ENCODE measurements around the gene LRRC37A. TPM values are rescaled to one million over a fixed set of nuclear protein-coding genes. Genes with fewer than 3 reads are reported as not detected.
"Not testable (repeated sequence)": the region's sequence is repeated elsewhere in the genome, so short reads cannot be mapped to it uniquely, and the experiment has no call there.

The LRRC37A gene
- 1 to 10 TPM in 1 of 2 donors, under 1 TPM in 1; 0.85 to 2.1 TPM for total RNA-seq

- intact Hi-C loops (cut with DNase I), result not testable (repeated sequence)
These were observed at the start of gene LRRC37A for GRCh38 chr17:46294831-46295230. Gene LRRC37A (plus strand): TSS chr17:46295131. CDS start chr17:46295134, 3 bp downstream.

GRCh38 chr17:46249153-46249552 is 45.8 kb upstream of the LRRC37A start:
- intact Hi-C loops (cut with DNase I); H3K27ac ChIP-seq; H3K9me3 ChIP-seq; H3K9ac ChIP-seq (ENCODE audit: low read depth in 2 of 2, low read length in 2 of 2); H3K4me3 ChIP-seq; H3K36me3 ChIP-seq; DNase-seq; H3K27me3 ChIP-seq; H3K4me1 ChIP-seq: not testable (repeated sequence)

More at GRCh38 chr17:46294831-46295230, at the start of gene LRRC37A:
- not testable (repeated sequence) for H3K9ac ChIP-seq (ENCODE audit: low read depth in 2 of 2, low read length in 2 of 2); H3K9me3 ChIP-seq; H3K4me1 ChIP-seq; DNase-seq; H3K4me3 ChIP-seq; H3K36me3 ChIP-seq; H3K27me3 ChIP-seq; H3K27ac ChIP-seq

- not testable (repeated sequence) for H3K4me1 ChIP-seq
These were observed 42.1 kb upstream of the LRRC37A start for GRCh38 chr17:46252804-46253203.

GRCh38 chr17:46253722-46254121 is 41.2 kb upstream of the LRRC37A start:
- H3K9ac ChIP-seq (ENCODE audit: low read depth in 2 of 2, low read length in 2 of 2); H3K4me3 ChIP-seq; H3K27ac ChIP-seq; H3K27me3 ChIP-seq; H3K9me3 ChIP-seq; H3K4me1 ChIP-seq; intact Hi-C loops (cut with DNase I); H3K36me3 ChIP-seq: not testable (repeated sequence)
- TF ChIP-seq CTCF (IDR thresholded peaks at IDR 0.05), result peak; percentile 59
- peak; percentile 61 for DNase-seq

More at GRCh38 chr17:46252804-46253203, 42.1 kb upstream of the LRRC37A start:
- intact Hi-C loops (cut with DNase I); H3K27me3 ChIP-seq; H3K9ac ChIP-seq (ENCODE audit: low read depth in 2 of 2, low read length in 2 of 2); H3K27ac ChIP-seq; H3K4me3 ChIP-seq; H3K36me3 ChIP-seq; H3K9me3 ChIP-seq; DNase-seq: not testable (repeated sequence)

GRCh38 chr17:46254215-46254614 is 40.7 kb upstream of the LRRC37A start:
- H3K9ac ChIP-seq (ENCODE audit: low read depth in 2 of 2, low read length in 2 of 2); DNase-seq; H3K4me3 ChIP-seq; H3K27ac ChIP-seq; H3K36me3 ChIP-seq; H3K9me3 ChIP-seq; H3K4me1 ChIP-seq; intact Hi-C loops (cut with DNase I); H3K27me3 ChIP-seq: not testable (repeated sequence)

GRCh38 chr17:46256369-46256768 is 38.6 kb upstream of the LRRC37A start:
- H3K4me1 ChIP-seq; H3K27ac ChIP-seq; H3K27me3 ChIP-seq; H3K9me3 ChIP-seq; H3K9ac ChIP-seq (ENCODE audit: low read depth in 2 of 2, low read length in 2 of 2); DNase-seq; intact Hi-C loops (cut with DNase I); H3K36me3 ChIP-seq; H3K4me3 ChIP-seq: not testable (repeated sequence)

- H3K9ac ChIP-seq (ENCODE audit: low read depth in 2 of 2, low read length in 2 of 2); intact Hi-C loops (cut with DNase I); H3K9me3 ChIP-seq; H3K27ac ChIP-seq; H3K4me1 ChIP-seq; H3K36me3 ChIP-seq; H3K27me3 ChIP-seq; DNase-seq: not testable (repeated sequence)
- H3K4me3 ChIP-seq, result peak overlapping the region; percentile 35
These were observed 34.9 kb upstream of the LRRC37A start for GRCh38 chr17:46259845-46260661.

- Histone ChIP-seq H3K27ac (no peak overlapping the region), H3K27me3 (no peaks in the 10 kb centered on the region), H3K36me3 (no peaks in the 10 kb centered on the region), H3K4me1 (no peaks in the 10 kb centered on the region), H3K4me3 (no peak overlapping the region), H3K9me3 (no peaks in the 10 kb centered on the region), H3K9ac (ENCODE audit: low read depth in 2 of 2, low read length in 2 of 2) (no peak overlapping the region)
- intact Hi-C loops (cut with DNase I), result no loop called here
- TF ChIP-seq CTCF (IDR thresholded peaks at IDR 0.05), result no peak
- no peak for DNase-seq
These were observed 32.7 kb upstream of the LRRC37A start for GRCh38 chr17:46262271-46262670.

Measured in colonic mucosa (tissue), 4 donors.